ENCODE results near the gene CABP1.
"Not testable (repeated sequence)": the region's sequence is repeated elsewhere in the genome, so short reads cannot be mapped to it uniquely, and the experiment has no call there.

CABP1 gene

DNA sequence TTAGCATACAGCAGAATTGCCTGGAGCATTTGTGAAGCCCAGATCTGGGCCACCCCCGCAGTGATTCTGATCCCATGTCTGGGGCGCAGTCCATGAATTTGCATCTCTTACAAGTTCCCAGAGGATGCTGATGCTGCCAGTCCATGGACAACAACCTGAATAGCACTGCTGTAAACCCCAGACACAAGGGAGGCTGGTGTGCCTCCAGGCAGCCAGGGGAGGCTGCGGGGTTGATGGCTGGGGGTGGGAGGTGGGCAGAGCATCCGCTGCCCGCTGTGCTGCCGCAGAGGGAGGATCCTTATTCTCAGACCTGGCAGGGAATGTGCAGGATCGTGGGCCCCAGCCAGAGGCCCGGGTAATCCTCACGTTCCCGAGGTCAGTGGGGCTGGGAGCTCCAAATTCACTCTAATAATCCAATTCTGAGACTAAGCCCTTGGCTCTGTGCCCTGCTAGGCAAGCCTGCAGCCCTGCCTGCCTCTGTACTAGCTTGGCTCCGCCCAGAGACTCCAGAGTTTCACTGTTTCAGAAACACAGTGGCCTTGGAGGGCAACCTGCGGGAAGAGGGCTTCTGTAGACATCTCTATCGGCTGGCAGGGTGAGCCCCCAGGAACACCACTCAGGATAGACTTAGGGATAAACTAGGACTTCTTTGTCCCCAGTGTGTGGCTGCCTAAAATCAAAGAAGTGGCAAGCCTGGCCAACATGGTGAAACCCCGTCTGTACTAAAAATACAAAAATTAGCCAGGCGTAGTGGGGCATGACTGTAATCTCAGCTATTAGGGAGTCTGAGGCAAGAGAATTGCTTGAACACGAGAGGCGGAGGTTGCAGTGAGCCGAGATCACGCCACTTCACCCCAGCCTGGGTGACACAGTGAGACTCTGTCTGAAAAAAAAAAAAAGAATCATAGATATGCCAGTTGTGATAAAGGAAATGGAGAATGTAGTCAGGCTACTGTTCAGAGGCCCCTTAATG is 28.7 kb downstream of the CABP1 start:
- FAIRE-seq = no peak

DNA sequence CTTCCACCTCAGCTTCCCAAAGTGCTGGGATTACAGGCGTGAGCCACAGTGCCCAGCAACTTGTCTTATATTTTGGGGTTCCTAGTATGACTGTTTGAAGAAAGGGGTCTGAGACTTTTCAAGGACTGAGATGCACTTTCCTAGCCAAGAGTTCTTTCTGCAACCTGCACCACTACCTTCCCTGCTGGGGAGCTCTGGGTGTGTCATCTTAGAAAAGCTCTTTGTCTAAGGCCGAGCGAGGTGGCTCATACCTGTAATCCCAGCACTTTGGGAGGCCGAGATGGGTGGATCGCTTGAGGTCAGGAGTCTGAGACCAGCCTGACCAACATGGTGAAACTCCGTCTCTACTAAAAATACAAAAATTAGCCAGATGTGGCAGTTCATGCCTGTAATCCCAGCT is 29.8 kb downstream of the CABP1 start:
- not testable (repeated sequence) for FAIRE-seq

DNA sequence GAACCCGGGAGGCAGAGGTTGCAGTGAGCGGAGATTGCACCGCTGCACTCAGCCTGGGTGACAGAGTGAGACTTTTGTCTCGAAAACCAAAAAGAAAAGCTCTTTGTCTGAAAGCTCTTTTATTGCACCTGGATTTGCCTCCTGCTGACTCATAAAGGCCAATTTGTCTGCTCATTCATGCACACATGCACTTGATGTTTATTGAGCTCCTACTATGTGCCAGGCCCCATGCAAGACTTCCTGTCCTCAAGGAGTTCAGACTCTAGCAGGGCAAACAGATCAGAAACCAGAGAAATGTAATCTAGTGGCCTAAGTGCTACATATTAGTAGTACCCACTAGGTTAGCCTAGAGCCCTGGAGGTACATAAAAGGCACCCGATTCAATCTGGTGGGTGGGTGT is 30.2 kb downstream of the CABP1 start:
- no peak for FAIRE-seq

DNA sequence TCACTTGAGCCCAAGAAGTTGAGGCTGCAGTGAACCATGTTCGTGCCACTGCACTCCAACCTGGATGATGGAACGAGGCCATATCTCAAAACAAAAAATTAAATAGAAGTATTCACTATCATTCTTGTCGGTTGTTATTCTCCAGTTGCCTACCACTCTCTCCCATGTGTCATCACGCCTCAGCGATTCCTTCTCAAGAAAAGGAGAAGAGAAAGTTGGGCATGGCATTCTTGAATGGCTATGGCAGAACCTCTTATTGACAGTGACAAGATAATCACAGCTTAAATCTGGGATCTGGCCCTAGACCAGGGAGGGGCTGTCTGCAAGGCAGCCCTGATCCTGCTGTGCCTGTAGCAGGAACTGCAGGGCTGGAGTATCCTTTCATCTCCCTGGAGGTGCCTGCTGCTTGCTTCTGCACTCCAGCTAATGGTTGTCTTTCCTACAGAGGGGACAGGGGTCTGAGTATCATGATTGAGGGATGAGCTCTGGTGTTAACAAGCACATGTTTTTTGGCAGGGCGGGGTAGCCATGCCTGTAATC is 33.7 kb downstream of the CABP1 start:
- FAIRE-seq = no peak

DNA sequence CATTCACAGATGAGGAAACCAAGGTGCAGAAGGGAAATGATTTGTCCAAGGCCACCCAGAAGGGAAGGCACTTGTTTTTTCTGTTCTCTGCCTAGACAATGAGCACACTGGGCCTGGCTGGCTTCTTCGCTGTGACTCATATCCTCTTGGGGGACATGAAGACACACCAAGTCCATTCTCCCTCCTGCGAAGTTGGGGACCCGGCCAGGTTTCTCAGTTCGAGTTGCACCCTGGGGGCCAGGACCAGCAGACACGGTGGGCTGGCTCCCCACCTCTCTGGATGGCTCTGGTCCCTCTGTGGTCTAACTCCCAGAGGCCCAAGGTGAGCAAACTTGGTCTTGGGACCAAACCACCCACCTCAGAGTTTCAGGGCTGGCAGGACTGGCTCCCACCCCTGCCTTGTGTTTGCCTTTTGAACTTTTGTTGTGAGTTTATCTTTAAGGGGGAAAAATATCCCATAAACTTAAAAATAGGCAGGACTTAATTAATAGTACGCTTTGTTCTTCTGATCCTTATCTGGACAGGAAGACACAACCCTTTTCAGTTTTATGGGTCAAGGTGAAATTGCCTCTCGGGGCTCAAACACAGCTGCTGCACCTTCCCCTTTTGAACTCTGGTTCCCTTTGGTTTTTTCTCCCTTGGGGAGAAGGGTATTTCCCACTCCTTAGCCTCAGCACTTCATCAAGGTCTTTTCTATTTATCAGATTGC is 37.5 kb downstream of the CABP1 start:
- no peak for FAIRE-seq

DNA sequence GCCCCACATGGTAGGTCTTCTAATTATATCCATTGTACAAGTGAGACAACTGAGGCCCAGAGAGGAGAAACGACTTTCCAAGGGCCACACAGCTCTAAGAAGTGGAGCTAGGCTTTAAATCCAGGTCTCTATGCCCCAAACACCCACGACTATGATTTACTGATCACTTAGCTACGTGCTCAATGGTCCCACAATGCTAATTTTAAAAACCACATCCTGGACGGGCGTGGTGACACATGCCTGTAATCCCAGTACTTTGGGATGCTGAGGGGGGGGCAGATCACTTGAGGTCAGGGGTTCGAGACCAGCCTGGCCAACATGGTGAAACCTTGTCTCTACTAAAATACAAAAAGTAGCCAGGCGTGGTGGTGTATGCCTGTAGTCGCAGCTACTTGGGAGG is 38.1 kb downstream of the CABP1 start:
- FAIRE-seq = no peak

DNA sequence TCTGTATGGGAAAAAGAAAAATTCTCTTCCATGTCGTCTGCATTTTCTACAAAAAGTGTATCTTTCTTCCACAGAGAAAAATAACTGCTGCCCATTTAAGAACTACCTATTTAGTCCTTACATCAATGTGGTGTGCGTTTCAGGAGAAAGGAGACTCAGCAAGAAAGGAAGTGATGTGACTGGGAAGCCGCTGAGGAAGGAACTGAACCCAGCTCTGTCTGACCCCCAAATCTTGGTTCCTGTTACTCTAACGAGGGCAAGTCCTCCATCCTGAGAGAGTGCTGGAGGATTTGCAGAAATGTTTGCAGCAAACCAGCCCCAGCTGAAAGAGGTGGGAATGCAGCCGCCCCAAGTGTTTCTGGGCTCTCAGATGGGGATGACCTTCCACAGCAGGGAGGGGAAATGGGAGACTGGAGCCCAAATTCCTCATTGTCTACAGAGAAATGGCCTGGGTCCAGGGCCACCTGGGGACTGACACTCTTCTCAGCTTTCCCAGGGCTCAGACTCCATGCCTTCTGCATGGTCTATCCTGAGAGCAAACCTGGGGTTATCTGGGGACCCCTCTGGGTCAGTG is 39.8 kb downstream of the CABP1 start:
- no peak for FAIRE-seq

DNA sequence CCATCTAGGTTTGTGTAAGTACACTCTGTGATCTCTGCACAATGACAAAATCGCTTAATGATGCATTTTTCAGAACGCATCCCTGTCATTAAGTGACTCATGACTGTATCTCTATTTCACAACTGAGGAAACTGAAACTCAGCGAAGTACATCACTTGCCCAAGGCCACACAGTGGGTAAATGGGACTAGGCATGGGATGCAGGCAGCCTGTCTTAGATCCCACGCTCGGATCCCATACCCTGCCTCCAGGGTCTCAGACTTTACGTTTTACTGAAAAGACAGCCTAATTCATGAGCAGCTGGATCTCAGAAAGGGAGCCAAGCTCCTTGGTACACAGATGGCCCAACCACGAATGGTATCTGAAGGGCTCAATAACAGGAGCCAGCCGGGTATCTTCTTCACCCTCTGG is 44.1 kb downstream of the CABP1 start:
- FAIRE-seq = no peak

DNA sequence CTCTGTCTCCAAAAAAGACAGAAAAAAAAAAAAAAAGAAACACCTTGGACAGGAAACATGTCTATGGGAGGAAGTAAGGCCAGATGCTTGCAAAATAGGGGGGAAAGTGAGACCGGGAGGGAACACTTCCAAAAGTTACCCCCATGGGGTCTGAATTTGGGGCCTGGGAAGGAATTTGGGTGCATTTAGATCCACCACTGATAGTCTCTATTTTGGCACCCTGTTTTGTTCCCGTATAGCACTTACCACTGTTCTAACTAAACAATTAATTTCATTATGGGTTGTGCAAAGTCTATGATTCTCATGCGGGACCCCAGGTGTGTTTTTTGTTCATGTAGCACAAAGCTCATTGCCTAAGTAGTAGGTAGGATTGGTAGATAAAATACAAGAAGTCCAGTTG is 45.1 kb downstream of the CABP1 start:
- no peak for FAIRE-seq

DNA sequence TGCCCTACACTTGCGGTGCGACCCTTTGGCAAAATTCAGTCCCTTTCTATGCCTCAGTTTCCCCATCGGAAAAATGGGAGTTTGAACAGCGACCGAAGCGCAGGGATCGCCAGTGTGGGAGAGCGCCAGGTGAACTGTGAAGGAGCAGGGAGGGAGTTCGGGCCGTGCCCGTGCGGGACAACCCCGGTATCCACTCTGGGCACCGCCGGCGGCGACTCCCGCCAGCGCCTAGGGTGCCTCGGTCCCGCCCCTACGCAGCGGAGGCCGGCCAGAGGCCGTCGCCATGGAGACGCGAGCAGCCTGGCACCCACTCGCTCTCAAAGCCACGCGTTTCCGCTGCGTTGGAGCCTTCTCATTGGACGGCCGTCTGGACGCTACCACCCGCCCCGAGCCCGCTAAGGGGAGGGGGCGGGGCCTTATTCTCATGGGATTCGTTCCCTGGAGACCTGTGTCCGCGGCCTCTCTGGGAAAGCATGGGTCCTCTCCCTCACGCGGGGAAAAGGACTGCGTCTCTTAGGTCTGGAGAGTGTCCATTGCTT is 45.8 kb downstream of the CABP1 start:
- peak; percentile 29 for FAIRE-seq

DNA sequence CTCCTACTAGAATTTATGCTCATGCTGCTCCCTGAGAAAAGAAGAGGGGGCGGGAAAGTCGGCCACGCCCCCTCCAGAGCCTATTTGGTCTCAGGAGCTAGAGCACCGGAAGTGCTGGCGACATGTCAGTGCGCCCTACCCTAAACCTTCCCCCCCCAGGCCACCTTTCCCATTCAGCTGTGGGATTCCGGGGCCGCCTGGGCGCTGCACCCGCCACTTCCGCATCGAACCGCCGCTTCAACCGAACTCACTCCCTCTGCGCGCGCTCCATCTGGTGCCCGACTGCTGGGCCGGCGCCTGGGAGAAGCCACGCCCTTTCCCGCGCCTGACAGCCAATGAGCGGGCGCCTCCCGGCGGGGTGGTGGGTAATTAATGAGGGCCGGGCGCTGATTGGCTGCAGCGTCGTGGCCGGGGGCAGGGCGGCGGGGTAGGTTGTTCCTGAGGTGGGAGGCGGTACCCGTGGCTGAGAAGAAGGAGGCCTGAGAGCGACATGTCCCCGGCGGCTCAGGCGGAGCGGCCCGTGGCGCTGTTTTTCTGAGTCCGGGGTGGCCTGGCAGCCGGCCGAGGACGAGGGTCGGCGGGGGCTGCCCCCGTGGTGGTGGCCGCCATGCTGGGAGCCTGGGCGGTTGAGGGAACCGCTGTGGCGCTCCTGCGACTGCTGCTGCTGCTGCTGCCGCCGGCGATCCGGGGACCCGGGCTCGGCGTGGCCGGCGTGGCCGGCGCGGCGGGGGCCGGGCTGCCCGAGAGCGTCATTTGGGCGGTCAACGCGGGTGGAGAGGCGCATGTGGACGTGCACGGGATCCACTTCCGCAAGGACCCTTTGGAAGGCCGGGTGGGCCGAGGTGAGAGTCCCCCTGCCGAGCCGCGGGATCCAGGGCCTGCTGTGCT is 46.5 kb downstream of the CABP1 start, which contains the start of gene MLEC:
TSS of gene MLEC (plus strand) at position 460 of the 888 bp plus-strand sequence. CDS start at position 608, 148 bp downstream.
- peak; percentile 88 for FAIRE-seq

DNA sequence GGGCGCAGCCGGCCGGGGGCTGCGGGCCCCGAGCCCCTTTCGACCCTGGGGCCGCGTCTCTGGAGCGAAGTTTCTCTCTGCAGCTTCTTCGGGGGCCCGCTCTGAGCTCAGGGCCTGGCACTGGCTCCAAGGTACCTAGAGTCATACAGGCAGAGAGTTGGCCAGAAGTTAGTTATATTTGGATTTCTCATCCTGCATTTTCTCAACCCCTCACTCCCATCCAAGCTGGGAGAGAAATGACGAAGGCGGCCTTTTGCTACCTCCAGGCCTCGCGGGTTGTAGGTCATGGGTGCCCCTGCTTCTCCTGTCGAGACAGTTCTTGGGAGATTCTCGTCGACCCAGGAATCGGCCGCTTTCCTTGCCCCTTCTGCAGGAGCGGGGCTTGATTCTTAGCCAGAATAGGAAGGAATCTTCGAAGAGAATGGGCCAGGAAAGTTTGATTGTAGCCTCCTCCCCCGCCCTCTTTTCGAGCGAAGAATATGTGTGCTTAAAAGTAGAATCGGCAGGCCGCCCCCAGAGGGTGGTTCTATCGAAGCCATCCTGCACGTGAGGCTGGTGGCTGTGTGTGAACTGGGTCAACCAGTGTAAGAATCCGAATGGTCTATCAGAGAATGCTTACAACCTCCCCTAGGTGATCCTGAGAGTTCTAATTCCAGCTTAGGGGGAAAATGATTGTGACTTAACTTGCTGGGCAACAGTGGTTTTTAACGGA is 47.3 kb downstream of the CABP1 start:
- no peak for FAIRE-seq

DNA sequence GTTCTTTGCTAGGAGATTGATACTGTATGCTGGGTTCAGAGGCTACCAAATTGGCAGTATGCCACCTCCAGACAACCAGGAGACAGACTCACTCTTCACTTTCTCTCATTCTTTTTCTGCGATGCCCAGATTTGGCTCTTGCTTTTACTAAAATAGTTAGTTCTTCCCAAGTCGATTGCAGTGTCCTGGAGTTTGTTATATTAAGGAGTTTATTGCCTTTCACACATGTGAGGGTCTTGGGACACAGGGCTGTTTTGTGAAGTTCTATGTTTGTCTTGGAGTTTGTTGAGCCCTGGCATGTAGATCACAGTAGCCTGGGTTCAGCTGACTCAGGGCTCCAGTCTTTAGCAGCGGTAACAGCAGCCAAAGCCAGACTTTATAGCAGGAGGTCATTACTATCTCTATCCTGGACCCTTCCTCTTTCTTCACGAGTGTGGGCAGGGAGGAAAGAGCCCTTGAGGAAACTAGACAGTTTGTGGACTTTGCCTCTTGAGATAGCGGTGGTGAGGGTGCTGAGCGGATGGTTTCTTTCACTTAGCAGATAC is 48.2 kb downstream of the CABP1 start:
- FAIRE-seq = no peak

DNA sequence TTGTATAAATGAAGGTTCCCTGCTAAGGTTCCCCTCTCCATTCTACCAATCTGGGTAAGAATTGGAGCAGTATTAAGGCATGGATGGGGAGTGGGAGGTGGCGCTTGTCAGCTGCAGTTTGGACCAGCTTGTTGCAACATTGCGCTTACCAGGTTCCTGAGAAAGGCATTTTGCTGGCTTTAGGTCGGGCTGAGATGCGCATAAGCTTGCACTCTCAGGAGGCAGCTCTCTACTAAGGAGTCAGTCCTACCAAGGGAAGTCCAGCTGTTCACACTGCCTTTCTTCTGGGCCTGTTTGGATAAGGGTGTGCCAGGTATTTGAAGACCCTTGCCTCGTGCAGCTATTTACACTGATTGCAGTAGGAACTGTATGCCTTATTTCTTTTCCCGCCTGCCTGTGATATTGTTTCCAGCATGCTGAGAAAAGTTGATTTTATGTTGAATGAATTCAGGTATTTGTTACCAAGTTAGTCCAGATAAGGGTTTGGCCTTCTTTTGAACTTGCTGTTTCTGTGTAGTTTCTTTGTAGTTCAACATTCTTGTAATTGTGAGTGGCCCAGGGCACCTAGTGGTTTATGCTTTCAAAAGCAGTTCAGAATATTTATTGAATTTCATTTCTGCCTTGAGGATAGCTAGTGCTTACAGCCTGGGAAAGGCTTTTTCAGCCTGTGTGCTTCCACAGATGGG is 49.1 kb downstream of the CABP1 start:
- no peak for FAIRE-seq

DNA sequence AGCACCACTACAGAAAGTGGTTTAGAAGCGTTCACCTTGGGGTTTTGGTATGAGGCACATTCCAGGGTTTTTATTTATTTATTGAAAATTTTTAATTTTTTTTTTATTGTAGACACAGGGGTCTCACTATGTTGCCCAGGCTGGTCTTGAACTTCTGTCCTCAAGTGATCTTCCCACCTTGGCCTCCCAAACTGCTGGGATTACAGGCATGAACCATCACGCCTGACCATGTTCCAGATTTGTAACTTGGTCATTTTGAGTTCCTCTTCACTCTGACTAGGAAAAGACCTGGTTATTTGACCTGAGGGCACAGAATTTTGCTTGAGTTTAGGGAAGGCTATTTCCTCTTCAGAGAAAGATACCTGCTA is 49.6 kb downstream of the CABP1 start:
- no peak for FAIRE-seq

DNA sequence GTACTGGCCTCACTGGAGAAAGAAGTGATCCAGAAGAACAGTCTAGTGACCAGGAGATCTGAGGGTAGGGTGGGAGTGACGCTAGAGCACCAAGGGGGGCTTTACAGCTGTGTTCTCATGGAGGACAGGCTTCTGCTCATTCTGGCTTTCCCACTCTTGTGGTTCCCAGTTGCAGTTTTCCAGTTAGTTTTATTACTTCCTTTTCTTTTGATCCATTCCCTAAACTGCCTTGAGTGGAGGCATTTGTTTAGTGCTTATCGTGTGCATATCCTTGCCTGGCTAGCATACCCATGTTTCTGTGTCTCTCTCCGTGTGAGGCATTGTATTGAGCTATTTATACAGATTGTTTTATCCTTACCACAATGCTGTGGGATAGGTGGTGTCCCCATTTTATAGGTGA is 50.6 kb downstream of the CABP1 start:
- no peak for FAIRE-seq

DNA sequence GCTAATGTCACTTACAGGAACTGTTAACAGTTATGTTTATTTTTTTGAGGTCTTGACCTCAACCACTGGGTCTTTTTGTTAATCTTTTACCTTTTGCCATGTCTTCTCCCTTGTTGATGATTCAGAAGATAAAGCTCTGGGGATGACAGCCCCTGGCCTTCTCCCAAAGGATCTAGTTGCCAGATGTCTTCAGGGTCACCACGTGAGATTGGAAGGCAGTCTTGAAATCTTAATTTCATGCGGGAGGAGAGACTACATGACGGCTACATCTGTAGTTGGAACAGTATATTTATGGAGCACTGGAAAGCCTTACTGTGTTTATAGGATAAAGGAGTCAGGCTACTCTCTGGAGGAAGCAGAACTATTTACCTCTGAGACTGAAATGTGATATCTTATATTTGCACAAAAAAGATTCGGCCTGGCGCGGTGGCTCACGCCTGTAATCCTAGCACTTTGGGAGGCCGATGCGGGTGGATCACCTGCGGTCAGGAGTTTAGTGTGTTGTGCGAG is 52.2 kb downstream of the CABP1 start:
- no peak for FAIRE-seq

DNA sequence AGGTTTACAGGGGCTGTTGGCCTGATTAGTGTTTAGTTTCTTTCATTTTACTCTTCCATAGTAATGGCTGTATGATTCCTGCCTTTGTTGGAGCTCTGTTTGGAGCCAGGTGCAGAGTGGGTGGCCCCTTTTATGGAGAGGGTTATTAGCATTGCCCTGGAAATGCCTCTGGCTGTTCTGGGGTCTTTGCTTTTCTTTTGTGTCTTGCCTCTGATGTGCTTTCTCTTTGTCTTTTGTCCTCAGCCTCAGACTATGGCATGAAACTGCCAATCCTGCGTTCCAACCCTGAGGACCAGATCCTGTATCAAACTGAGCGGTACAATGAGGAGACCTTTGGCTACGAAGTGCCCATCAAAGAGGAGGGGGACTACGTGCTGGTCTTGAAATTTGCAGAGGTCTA is 53.4 kb downstream of the CABP1 start:
- FAIRE-seq = no peak

DNA sequence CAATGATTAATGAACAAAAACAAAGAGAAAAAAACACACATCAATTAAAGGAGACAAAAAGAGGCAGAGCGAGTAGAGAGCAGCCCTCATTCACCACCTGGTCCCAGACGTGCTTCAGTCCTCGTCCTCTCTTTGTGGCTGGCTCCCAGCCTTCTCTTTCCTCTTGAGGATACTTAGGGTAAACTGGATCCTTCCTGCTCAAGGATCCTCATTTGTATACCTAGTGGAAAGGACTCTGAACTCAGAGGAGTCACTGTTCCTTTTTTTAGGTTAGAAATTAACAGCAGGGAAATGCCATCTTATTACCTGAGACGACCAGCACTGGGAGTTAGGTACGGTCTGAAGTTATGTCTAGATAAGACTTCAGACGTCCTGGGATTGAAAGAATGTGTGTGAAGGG is 56.2 kb downstream of the CABP1 start:
- no peak for FAIRE-seq

DNA sequence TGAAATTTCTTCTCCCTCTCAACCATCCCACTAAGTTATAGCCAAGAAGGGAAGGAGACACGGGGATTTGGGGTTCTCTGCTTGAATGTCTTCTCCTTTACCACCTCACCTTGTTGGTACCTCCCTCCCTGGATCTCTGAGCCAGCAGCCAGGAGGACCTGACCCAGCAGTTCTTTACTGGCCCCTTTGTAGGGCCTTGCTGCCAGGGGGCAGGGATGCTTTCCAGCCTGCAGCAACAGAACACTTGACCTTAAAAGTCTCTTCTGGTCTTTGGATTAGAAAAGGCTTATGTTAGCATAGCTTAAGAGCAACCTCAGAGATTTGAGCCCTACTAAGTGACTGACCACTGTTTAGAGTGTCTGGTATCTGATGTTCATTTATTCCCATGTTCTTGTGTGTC is 56.9 kb downstream of the CABP1 start:
- no peak for FAIRE-seq

Data from A204.1 (cell line).